A673 (cell line): ENCODE measurements around the gene SENP5.
"Not testable (repeated sequence)": the region's sequence is repeated elsewhere in the genome, so short reads cannot be mapped to it uniquely, and the experiment has no call there.

ENCODE experiments used
- CTCF ChIP-seq: fragments of 300-800, 200-600 bp; sonication (generic); conservative IDR thresholded peaks from 2 replicates; pipeline ENCODE4 v1.5.1; 2017; ENCODE audit warnings: low read depth, mild to moderate bottlenecking, antibody characterized with exemption, low read length, moderate library complexity, mixed read lengths
- EZH2 ChIP-seq: fragments of 200-600 bp; sonication (generic); IDR thresholded peaks from 2 replicates; pipeline ENCODE4 v1.6.1; 2017; ENCODE audit warnings: borderline replicate concordance, low read depth, mild to moderate bottlenecking, mixed read lengths, antibody characterized with exemption, low read length; ENCODE audit not compliant: poor library complexity, severe bottlenecking

GRCh38 chr3:196829651-196830050 is 38.1 kb upstream of the SENP5 start:
- TF ChIP-seq CTCF, EZH2: not testable (repeated sequence)
